SIG-M5 (cell line): ENCODE results near the gene SYT11.
"Not testable (repeated sequence)": the region's sequence is repeated elsewhere in the genome, so short reads cannot be mapped to it uniquely, and the experiment has no call there.

ENCODE experiments used
- DNase-seq: peaks from one replicate; lab custom pipeline; 2025; lab: John Stamatoyannopoulos, UW

SYT11 gene

GRCh38 chr1:155859234-155859829 lies at the start of gene SYT11:
Gene SYT11 (plus strand): TSS chr1:155859567. CDS start chr1:155859762, 195 bp downstream.
- peak; percentile 84 for DNase-seq

GRCh38 chr1:155812878-155813277 lies 46.5 kb upstream of the SYT11 start:
- no peak for DNase-seq

GRCh38 chr1:155813672-155814071 lies 45.7 kb upstream of the SYT11 start:
- no peak for DNase-seq

GRCh38 chr1:155816351-155816750 lies 43.0 kb upstream of the SYT11 start:
- no peak for DNase-seq

GRCh38 chr1:155827450-155827849 lies 31.9 kb upstream of the SYT11 start:
- no peak for DNase-seq

GRCh38 chr1:155831279-155831976 lies 27.9 kb upstream of the SYT11 start:
- no peak for DNase-seq

- no peak for DNase-seq
Observed at GRCh38 chr1:155833665-155834295, 25.6 kb upstream of the SYT11 start.

GRCh38 chr1:155834296-155834926 lies 25.0 kb upstream of the SYT11 start:
- peak; percentile 23 for DNase-seq

- DNase-seq = not testable (repeated sequence)
Observed at GRCh38 chr1:155834927-155835399, 24.4 kb upstream of the SYT11 start.

GRCh38 chr1:155835548-155835947 lies 23.8 kb upstream of the SYT11 start:
- no peak for DNase-seq

- no peak for DNase-seq
Observed at GRCh38 chr1:155840386-155840785, 19.0 kb upstream of the SYT11 start.

- DNase-seq = no peak
Observed at GRCh38 chr1:155844860-155845421, 14.4 kb upstream of the SYT11 start.

GRCh38 chr1:155847823-155848529 lies 11.4 kb upstream of the SYT11 start:
- no peak for DNase-seq

- no peak for DNase-seq
Observed at GRCh38 chr1:155850345-155850744, 9.0 kb upstream of the SYT11 start.

- no peak for DNase-seq
Observed at GRCh38 chr1:155856257-155856974, 3.0 kb upstream of the SYT11 start.

GRCh38 chr1:155856975-155857930 lies 2.1 kb upstream of the SYT11 start, which contains the start of gene GON4L:
Gene GON4L (minus strand): TSS chr1:155857214. CDS start chr1:155853780, 3,434 bp downstream.
- DNase-seq = peak; percentile 92

- peak; percentile 86 for DNase-seq
Observed at GRCh38 chr1:155858800-155859233, 550 bp upstream of the SYT11 start.

- DNase-seq = peak; percentile 31
Observed at GRCh38 chr1:155859881-155860871, 809 bp downstream of the SYT11 start.
